ENCODE data around the gene SIK2. TPM values are rescaled to one million over a fixed set of nuclear protein-coding genes. Genes with fewer than 3 reads are reported as not detected.

The SIK2 gene
- total RNA-seq, 3 donors from 2014 or later: 5.9 to 8.3 (median 6.7) TPM

DNA sequence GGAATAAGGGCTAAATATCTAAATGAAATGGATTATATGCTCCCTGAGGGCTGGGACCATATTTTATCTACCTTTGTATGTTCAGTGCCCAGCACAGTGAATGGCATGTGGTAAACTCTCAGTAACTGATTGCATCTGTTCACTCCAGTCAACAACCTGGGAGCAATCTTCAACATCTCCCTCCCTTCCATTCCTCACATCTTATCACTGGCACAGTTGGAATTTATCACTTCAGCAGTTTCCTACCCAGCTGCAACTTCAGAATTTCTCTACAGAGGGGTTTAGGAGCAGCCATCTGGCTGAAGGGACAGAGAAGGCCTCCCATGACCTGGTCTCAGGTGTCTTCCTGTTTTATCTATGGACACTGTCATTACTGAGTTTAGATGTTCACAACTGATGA is 9.8 kb upstream of the SIK2 start:
- ATAC-seq: no peak
- Mint-ChIP-seq H3K27me3 (ENCODE audit: low read depth) (no peaks in the 10 kb centered on the region), H3K9me3 (no peaks in the 10 kb centered on the region), H3K4me3 (no peak overlapping the region), H3K36me3 (ENCODE audit: insufficient read depth) (no peaks in the 10 kb centered on the region), H3K4me1 (ENCODE audit: low read depth) (no peaks in the 10 kb centered on the region)
- DNase-seq: no peak

DNA sequence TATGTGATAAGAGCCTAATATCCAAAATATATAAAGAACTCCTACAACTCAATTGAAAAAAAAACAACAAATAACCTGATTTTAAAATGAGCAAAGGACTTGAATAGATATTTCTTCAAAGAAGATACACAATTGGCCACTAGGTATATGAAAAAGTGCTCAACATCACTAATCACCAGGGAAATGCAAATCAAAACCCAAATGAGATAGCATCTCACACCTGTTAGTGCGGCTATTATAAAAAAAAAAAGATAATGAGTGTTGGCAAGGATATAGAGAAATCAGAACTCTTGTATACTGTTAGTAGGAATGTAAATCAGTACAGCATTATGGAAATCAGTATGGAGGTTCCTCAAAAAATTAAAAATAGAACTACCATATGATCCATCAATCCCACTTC is 5.9 kb upstream of the SIK2 start:
- Mint-ChIP-seq H3K36me3 (ENCODE audit: insufficient read depth) (no peaks in the 10 kb centered on the region), H3K4me3 (no peak overlapping the region), H3K4me1 (ENCODE audit: low read depth) (peaks cover 1% of the 10 kb centered on the region), H3K9me3 (no peaks in the 10 kb centered on the region), H3K27me3 (ENCODE audit: low read depth) (no peaks in the 10 kb centered on the region)
- DNase-seq (no peak), ATAC-seq (no peak)

DNA sequence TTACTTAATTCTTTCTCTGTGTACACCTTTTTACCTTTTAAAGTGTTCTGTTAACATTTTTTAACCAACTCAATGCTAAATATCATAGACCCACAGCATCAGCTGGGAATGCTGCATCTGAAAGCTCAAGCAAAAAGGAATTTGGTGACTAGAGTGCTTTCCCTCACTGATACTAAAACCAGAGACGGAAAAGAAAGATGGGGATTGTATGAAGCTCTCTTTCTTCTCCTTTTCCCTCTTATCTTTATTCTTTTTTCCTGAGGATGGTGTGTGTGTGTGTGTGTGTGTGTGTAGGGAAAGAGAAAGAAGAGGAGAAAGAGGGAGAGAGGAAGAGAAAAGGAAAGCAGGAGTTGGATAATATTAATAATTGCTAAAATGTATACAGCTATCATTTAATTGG is 4.1 kb upstream of the SIK2 start:
- no peak for ATAC-seq
- Mint-ChIP-seq H3K27me3 (ENCODE audit: low read depth) (no peaks in the 10 kb centered on the region), H3K4me1 (ENCODE audit: low read depth) (peaks cover 8% of the 10 kb centered on the region), H3K9me3 (no peaks in the 10 kb centered on the region), H3K4me3 (no peak overlapping the region), H3K36me3 (ENCODE audit: insufficient read depth) (no peaks in the 10 kb centered on the region)
- DNase-seq: no peak

DNA sequence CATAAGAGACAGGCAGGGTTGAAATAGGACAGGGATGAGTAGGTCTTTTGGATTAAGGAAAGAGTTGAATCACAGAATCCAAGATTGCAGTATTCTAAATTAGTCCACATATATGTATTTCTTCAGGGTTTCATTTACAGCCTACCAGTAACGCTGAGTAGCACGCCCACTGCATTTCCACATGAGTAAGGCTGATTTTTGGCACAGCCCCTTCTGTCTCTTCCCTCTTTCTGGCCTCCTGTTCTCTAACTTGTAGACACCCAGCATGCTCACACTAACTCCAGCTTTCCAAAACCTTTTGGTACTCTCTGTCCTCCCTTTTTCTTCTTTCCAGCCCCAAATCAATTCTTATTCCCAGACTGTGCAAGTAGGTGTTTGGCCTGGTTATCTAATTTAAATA is 3.7 kb upstream of the SIK2 start:
- no peak for ATAC-seq
- Mint-ChIP-seq H3K4me1 (ENCODE audit: low read depth) (peaks cover 12% of the 10 kb centered on the region), H3K27me3 (ENCODE audit: low read depth) (no peaks in the 10 kb centered on the region), H3K9me3 (no peaks in the 10 kb centered on the region), H3K36me3 (ENCODE audit: insufficient read depth) (no peaks in the 10 kb centered on the region), H3K4me3 (no peak overlapping the region)
- DNase-seq: no peak

DNA sequence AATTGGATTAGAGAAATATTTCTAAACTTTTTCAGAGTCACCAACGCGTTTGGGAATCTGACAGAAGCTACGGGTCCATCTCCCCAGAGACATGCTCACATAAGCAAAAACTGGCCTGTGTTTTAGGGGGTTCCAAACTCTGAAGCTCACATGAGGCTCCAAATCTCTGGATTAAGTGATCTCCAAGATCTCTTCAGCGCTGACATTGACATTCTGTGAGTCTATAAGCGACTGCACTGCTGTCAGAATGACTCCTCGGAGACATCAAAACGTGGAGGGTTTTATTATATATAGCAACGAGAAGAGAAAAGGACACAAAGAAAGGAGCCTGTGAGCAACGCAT is 642 bp upstream of the SIK2 start:
- Mint-ChIP-seq H3K36me3 (ENCODE audit: insufficient read depth) (no peaks in the 10 kb centered on the region), H3K9me3 (no peaks in the 10 kb centered on the region), H3K4me1 (ENCODE audit: low read depth) (peaks cover 26% of the 10 kb centered on the region), H3K4me3 (peak overlapping the region; percentile 92), H3K27me3 (ENCODE audit: low read depth) (no peaks in the 10 kb centered on the region)
- no peak for DNase-seq
- ATAC-seq: no peak

DNA sequence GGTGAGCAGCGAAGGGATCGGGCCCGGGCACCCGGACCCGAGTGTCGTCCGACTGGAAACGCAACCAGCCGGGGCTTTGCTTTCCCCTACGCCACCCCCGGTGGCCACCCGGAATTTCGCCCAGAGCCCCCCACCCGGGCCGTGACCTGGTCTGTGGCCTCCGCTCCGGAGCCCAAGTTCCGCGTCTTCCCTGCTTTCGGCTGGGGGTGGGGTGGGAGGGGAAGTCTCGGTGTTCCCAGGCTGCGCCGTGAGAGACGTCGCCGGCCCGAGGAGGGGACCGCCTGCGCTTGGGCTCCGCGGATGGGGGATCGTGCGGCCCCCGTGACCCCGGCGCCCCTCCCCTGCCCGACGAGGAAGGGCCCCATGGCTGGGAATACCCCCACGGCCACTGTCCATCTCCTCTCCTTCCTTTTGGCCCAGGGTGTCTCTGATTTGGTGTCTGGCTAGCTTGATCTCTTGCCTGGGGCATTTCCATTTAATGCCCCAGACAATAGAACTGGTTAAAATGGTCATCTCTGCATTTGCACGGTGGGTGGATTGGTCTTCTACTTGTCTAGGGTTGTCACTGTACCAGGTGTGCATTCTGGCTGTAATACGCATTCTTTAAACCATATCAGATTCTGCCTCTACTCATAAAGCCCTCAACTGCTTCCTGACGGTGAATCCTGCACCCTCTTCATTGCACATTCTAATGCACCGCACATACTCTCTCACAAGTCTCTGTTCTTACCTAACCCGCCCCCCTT is 789 bp downstream of the SIK2 start:
- Mint-ChIP-seq H3K27me3 (ENCODE audit: low read depth) (no peaks in the 10 kb centered on the region), H3K9me3 (no peaks in the 10 kb centered on the region), H3K4me1 (ENCODE audit: low read depth) (peaks cover 26% of the 10 kb centered on the region), H3K36me3 (ENCODE audit: insufficient read depth) (no peaks in the 10 kb centered on the region), H3K4me3 (peak overlapping the region; percentile 92)
- ATAC-seq (no peak), DNase-seq (no peak)

DNA sequence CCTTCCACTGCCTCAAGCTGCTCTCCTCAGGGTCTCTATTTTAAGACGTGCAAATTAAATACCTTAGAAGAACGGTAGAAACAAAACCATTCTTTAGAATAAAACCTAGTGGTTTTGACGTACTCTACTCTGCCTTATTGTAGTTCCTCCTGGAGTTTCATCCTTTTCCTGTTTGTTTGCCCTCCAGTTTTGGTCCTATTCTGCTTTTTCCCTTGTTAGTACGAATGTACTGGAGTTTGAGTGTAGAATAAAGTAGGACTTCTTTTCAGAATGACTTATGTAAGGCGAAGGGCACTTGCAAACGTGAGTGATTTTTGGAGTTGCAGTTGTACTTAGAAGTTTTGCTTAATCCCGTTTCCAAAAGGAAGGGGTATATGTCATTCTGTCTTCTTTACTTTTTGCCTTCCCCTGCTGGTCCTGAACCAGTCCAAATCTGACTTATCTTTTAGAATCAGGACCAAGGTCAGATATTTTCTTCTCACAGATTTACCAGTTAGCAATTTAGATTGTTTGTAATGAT is 1.4 kb downstream of the SIK2 start:
- Mint-ChIP-seq H3K36me3 (ENCODE audit: insufficient read depth) (no peaks in the 10 kb centered on the region), H3K9me3 (no peaks in the 10 kb centered on the region), H3K4me3 (peak overlapping the region; percentile 92), H3K4me1 (ENCODE audit: low read depth) (peaks cover 26% of the 10 kb centered on the region), H3K27me3 (ENCODE audit: low read depth) (no peaks in the 10 kb centered on the region)
- DNase-seq: no peak
- ATAC-seq: no peak

DNA sequence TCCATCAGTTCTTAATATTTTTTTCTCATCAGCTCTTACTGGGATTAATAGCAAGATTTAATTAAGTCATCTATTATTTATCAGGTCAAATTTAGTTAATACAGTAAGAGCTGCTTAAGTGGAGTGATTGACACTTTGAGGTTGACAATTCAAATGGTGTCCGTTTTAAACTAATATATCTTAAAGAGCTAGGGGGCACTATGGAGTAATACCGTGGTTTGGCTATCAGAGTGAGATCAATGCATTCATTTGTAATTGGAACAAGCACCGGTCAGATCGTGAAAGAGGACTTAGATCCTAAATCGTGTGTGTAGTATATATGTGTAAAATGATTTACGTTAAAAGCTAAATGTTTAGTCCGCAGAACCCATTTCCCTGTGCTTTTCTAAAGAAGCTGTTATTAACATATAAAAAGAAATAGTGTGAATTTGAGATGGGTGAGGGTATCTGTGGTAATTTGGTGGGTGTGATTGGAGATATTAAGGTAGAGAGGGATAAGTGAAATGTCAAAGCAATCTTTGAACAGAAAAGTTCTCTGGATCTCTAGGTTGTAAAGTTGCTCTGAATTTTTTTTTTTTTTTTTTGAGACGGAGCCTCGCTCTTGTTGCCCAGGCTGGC is 2.3 kb downstream of the SIK2 start:
- ATAC-seq (no peak), DNase-seq (no peak)
- H3K27me3 Mint-ChIP-seq (ENCODE audit: low read depth): no peaks in the 10 kb centered on the region

DNA sequence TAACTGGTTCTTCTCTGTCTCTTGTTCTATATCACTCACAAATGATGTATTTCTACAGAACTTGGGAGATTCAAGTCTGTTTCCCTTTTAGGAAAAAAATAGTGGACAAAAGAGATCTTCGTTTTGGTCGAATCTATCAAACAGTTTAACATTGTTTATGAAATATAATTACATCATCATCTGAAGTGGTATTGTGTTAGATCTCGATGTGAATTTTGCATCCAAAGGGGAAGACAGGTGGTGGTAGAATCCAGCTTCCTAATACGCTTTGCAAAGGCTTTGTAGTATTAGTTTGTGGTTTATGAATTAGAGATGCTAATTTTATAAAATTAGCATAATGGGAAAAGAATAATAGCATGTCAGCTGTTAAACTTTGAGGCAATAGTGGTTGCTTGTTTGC is 3.4 kb downstream of the SIK2 start:
- Mint-ChIP-seq H3K9me3 (no peaks in the 10 kb centered on the region), H3K36me3 (ENCODE audit: insufficient read depth) (no peaks in the 10 kb centered on the region), H3K4me3 (no peak overlapping the region), H3K27me3 (ENCODE audit: low read depth) (no peaks in the 10 kb centered on the region), H3K4me1 (ENCODE audit: low read depth) (peaks cover 26% of the 10 kb centered on the region)
- DNase-seq (no peak), ATAC-seq (no peak)

More for the DNA sequence above, 2.3 kb downstream of the SIK2 start:
- Mint-ChIP-seq H3K9me3 (no peaks in the 10 kb centered on the region), H3K36me3 (ENCODE audit: insufficient read depth) (no peaks in the 10 kb centered on the region), H3K4me3 (peak overlapping the region; percentile 92), H3K4me1 (ENCODE audit: low read depth) (peaks cover 26% of the 10 kb centered on the region)

DNA sequence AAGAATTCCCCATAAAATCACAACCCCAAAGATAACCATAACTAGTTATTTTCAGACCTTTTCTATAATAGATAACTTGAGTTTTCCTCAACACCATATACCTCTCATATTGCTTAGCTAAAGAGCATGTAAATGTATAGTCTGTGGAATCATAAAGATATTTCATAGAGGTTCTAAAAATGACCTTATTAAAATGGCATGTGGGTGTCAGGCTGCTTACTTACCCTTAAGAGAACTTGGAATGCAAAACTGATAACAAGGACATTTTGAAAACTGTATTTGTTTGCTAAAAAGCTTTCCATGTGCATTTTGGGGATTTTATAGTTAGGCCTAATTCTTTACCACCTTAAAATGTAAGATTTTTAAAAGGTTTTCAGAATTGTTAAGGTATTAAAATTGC is 4.7 kb downstream of the SIK2 start:
- no peak for ATAC-seq
- no peaks in the 10 kb centered on the region for H3K36me3 Mint-ChIP-seq (ENCODE audit: insufficient read depth)
- no peak overlapping the region for H3K4me3 Mint-ChIP-seq

DNA sequence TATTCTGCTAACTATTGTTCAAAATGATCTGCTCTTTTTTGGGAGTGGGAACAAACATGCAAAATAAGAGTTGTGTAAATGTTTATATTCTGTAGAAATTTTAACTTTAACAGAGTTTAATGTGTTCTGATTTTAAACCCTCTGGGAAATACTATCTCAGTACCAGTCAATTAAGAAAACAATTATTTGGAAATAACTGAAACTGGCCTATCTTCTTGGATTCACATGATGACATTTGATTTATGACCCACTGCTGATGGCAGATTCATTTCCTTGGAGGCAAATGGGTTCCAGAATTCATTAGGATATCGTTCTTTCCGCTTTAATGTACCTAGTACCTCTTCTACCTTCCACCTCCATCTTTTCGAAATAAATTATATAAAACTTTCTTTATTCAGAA is 5.5 kb downstream of the SIK2 start:
- no peak for DNase-seq
- ATAC-seq: no peak
- no peak overlapping the region for H3K4me3 Mint-ChIP-seq
- peaks cover 20% of the 10 kb centered on the region for H3K4me1 Mint-ChIP-seq (ENCODE audit: low read depth)
- H3K27me3 Mint-ChIP-seq (ENCODE audit: low read depth): no peaks in the 10 kb centered on the region
- H3K36me3 Mint-ChIP-seq (ENCODE audit: insufficient read depth): no peaks in the 10 kb centered on the region
- H3K9me3 Mint-ChIP-seq: no peaks in the 10 kb centered on the region

More for the DNA sequence above, 4.7 kb downstream of the SIK2 start:
- peaks cover 20% of the 10 kb centered on the region for H3K4me1 Mint-ChIP-seq (ENCODE audit: low read depth)
- DNase-seq: no peak
- no peaks in the 10 kb centered on the region for H3K27me3 Mint-ChIP-seq (ENCODE audit: low read depth)
- H3K9me3 Mint-ChIP-seq: no peaks in the 10 kb centered on the region

DNA sequence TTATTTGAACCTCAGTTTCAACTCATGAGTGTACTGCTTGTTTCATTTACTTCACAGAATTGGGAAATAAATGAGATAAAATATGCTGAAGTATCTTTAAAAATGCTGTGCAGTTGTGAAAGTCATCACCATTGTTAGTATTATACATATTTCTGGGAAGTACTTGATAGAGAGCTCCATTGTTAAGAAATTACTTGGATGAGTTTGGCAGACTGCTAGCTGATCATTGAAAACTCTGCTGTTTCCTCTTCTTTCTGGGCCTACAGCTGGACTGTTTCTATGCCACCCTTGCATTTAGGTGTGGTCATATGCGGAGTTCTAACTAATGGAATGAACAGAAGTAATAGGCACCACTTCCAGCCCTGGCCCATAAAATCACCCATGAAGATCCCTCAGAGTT is 10.0 kb downstream of the SIK2 start:
- no peaks in the 10 kb centered on the region for H3K36me3 Mint-ChIP-seq (ENCODE audit: insufficient read depth)
- H3K4me3 Mint-ChIP-seq: no peak overlapping the region
- DNase-seq (no peak), ATAC-seq (no peak)
- no peaks in the 10 kb centered on the region for H3K4me1 Mint-ChIP-seq (ENCODE audit: low read depth)
- H3K9me3 Mint-ChIP-seq: no peaks in the 10 kb centered on the region
- no peaks in the 10 kb centered on the region for H3K27me3 Mint-ChIP-seq (ENCODE audit: low read depth)

DNA sequence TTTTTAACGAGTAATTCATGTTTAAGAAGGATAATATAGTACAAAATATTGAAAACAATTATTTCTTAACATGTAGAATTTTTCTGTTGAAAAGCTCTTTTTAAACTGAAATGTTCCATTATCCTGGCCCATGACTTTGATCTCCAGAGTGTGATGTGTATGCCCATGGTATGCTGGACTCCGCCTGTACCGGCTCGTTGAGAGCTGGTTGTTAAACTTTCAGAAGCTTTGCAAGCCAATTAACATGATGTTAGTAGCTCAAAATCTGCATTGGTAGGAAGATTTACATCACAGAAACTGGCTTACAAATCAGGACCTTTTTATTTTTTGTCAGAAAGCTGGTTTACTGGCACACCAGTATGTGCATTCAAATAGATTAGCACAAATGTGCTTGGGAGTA is 15.0 kb downstream of the SIK2 start:
- H3K36me3 Mint-ChIP-seq (ENCODE audit: insufficient read depth): peaks cover 11% of the 10 kb centered on the region
- H3K4me3 Mint-ChIP-seq: no peak overlapping the region
- H3K4me1 Mint-ChIP-seq (ENCODE audit: low read depth): no peaks in the 10 kb centered on the region
- no peaks in the 10 kb centered on the region for H3K9me3 Mint-ChIP-seq
- ATAC-seq (no peak), DNase-seq (no peak)
- H3K27me3 Mint-ChIP-seq (ENCODE audit: low read depth): no peaks in the 10 kb centered on the region

DNA sequence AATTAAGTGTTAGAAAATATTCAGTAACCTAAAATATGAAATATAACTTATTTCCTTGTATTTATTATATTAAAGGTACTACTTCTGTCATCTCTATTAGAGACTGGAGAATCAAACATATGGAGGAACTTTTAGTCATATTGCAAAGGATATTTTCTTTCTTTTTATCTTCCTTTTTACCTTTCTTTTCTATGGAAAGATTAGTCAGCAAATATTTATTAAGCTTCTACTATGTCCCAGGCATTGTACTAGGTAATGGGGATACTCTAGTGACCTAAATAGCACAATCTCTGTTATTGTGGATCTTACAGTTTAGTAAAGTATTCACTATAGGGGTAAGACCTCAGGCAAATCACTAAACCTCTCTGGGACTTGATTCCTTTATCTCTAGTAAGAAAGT is 18.3 kb downstream of the SIK2 start:
- no peak for DNase-seq
- ATAC-seq: no peak
- no peak overlapping the region for H3K4me3 Mint-ChIP-seq
- no peaks in the 10 kb centered on the region for H3K27me3 Mint-ChIP-seq (ENCODE audit: low read depth)
- H3K9me3 Mint-ChIP-seq: peaks cover 10% of the 10 kb centered on the region
- H3K36me3 Mint-ChIP-seq (ENCODE audit: insufficient read depth): peaks cover 37% of the 10 kb centered on the region
- no peaks in the 10 kb centered on the region for H3K4me1 Mint-ChIP-seq (ENCODE audit: low read depth)

DNA sequence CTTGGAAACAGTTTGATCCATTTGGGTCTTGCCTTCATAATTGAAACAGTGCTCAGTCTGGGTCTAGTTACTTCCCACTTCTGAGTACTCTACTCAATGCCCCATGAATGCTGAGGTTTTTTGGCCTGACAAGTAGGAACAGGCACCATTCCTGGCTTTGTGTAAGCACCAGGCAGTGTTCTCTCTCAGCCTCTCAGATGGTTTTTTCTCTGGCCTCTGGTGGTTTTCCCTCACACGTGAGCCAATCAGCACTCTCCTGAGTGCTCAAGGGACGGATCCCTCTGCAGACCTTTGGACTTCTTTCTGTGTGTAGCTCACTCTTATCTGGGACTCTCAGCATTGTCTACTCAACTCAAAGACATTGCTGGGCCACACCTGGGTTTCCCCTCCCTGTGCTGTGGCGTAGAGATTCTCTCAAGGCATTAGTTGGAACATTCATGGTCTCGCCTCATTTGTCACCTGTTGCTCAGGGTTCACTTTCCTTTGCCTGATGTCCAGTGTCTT is 21.3 kb downstream of the SIK2 start:
- Mint-ChIP-seq H3K36me3 (ENCODE audit: insufficient read depth) (peaks cover 33% of the 10 kb centered on the region), H3K4me1 (ENCODE audit: low read depth) (no peaks in the 10 kb centered on the region), H3K27me3 (ENCODE audit: low read depth) (no peaks in the 10 kb centered on the region), H3K4me3 (no peak overlapping the region), H3K9me3 (peaks cover 10% of the 10 kb centered on the region)
- DNase-seq (no peak), ATAC-seq (no peak)

Measured in activated T-cell treated with anti-CD3 and anti-CD28 coated beads, Interleukin-2, amount 50 U/mL, for 4 hours (primary cell).